Raji (cell line): ENCODE data around the gene IZUMO4.

Source experiments
- POLR2A ChIP-seq: IDR thresholded peaks from 2 replicates; pipeline ENCODE4 v1.6.1; 2011; ENCODE audit warnings: low read depth, low read length, control low read depth; ENCODE audit not compliant: insufficient read depth

The IZUMO4 gene

DNA sequence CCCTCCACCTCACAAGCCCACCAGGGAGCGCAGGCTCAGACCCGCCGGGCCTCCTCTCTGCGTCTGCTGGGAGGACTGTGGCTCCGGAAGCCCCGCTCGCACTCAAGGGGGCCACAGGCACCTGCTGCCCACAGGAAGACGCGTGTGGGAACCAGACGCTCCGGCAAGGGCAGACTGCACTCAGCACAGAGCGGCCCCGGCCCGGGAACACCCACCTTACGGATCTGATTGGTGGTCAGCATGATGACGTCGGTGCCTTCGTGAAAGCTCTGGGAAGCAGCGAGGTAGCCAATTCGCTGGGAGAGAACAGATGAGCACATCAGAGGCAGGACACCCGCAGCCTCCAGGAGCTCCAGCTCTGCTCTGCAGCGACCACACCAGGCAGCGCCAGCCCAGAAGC, 40.1 kb downstream of the IZUMO4 start:
- TF ChIP-seq POLR2A, result no peak

DNA sequence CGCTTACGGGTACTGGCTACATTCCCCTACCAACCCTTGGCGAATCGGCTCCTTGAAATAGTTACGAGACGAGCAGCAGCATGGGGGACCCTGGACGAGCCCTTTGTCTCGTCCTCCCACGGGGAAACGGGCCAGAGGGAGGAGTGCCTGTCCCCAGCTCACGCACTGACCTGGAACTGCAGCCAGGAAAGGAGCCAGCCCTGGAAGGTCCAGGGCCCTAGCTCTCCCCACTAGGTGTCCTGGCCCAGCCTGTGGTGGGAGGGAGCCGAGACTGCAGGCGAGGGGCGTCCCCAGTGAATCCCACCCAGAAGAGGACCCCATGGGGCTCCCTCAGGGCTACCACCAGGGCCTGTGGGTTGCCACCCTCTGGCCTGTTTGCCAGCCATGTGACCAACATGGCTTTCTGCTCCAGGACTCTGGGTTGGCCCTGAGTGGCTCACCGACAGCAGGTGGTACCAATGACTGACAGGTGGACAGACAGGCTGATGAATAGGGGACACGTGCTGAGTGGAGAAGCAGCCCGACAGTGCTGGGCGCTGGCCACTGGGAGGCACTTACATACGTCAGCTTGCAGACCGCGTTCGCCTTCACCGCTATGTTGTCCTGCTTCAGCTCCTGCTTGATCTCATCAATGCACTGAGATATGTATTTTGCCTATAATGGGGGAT, 41.5 kb downstream of the IZUMO4 start:
- no peak for TF ChIP-seq POLR2A

DNA sequence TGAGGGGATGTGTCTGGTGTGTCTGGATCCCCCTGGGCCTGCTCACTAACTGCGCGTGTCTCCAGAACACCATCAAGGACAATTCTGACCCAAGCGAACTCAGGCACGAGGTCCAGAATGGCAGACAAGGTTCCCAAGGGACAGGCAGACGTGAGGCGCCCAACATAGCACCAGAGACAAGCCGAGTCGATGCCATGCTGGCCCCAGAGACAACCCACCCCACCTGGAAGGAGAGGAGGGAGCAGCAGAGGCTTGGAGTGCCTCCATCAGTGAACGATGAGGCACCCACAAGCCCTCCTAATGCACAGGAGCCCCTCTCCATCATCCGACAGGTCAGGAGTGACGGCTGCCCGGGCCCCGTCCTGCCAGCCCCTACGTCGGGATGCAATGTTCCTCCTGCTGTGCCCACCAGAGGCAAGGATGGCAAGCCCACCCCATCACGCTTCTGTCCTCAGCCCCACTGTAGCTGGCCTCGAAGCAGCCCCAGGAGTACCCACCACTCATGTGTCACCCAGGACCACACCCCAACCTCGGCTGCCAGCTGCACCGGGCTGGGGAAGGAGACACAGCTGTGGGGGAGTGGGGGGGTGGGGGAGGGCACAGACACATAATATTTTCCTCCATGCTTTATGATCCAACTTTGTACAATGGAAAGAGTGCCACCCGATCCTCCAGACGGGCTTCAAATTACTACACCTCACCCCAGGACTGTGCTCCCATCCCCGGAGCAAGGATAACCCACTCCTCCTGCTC, 42.8 kb downstream of the IZUMO4 start:
- TF ChIP-seq POLR2A, result no peak

DNA sequence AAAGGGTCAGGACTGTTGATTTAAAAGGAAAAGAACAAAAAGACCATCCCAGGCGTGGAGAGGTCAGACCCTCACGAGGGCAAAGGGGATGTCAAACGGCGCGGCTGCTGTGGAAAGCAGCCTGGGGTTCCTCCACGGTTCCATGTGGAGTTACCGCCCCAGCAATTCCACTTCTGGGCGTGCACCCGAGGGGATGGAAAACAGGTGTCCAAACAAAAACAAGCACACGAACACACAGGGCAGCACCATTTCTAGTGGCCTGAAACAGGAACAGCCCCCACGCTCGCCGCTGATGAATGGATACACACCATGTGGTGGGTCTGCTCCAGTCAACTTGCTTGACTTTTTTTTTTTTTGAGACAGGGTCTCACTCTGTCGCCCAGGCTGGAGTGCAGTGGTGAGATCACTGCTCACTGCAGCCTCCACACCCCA, 43.4 kb downstream of the IZUMO4 start:
- TF ChIP-seq POLR2A, result no peak

DNA sequence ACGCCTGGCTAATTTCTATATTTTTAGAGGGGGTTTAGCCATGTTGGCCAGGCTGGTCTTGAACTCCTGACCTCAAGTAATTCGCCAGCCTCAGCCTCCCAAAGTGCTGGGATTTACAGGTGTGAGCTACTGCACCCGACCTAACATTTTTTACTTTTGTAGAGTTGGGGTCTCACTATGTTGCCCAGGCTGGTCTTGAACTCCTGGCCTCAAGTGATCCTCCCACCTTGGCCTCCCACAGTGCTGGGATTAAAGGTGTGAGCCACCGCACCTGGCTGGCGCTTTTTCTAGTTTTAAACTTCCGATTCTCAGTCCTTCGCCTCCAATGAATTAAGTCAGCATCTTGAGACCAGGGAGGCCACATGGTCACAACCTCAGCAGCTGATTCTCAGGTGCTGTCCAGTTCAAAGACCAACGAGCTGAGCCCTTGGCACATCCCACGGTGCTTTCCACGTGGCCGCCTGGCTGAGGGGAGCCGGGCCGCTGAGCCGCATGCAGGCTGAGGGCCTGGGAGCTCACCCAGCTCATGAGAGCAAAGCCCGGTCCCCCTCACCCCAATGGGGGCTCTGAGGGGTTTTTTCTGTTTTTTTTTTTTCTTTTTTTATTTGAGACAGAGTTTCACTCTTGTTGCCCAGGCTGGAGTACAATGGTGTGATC, 45.6 kb downstream of the IZUMO4 start:
- TF ChIP-seq POLR2A, result no peak

DNA sequence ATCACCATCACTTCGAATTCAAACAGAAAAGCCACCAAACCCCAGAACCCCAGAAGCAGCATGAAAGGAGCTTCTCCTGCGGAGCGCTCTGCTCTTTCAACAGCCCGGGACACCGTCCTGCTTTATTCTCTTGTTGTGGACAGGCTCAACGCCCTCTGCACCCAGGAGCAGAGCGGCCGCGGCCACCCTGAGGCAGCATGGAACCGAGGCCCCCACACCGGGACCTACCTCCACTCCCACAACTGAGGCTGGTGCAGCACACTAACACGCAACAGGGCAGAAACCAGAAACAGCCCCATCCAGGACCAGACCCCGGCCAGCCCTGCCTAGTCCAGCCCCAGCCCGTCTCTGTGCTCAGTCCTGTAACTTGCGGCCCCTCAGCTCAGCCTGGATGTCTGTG, 47.5 kb downstream of the IZUMO4 start:
- no peak for TF ChIP-seq POLR2A

DNA sequence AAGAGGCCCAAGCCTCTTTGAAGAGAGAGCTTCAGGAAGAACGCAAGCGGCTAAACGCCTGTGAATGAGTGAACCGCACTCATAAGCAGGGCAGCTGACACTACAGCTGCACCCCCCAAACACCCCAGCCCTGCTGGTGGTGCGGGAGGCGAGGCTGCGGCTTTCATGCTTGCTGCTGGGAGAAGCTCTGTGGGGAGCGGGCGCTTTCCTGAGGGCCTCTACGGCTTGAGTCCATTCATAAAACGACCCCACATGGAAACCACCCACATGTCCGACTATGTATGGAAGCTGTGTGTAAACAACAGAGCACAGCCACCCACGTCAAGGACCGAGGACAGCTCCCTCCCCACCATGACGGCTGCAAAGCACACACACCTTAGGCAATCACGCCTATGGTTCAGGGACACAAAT, 49.1 kb downstream of the IZUMO4 start:
- no peak for TF ChIP-seq POLR2A

DNA sequence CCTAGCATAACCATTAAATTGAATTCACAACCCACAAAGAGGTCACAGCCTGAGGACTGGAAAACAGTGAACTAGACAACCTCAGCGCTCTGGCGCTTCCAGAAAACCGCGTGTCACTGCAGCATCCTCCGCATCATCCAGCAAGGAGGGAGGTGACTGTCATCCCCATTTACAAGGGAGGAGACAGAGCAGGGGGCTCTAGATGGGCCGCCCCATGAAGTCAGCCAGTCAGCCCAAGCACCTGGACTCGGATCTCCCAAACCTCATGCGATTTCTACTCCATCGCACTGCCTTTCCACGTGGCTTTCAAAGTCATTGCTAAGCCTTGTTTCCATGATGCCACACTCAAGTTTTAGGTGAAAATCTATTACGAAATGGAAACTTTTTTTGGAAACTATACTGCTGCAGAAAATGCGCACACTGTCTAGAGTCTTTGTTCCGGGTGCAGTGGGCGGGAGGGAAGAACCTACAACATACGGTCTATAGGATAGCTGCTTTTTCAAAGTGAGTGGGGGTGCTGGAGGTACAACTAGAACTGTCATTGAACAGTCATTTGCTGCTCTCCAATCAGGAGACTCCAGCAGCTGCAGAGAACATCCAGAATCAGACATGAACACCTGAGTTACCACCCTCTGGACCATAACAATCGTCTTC, 51.9 kb downstream of the IZUMO4 start:
- no peak for TF ChIP-seq POLR2A
